ENCODE results near the gene KCNS3. TPM values are rescaled to one million over a fixed set of nuclear protein-coding genes. Genes with fewer than 3 reads are reported as not detected.

KCNS3 gene
- total RNA-seq, 2 experiments from 2014 or later, result 0.07 to 0.11 TPM

- no peak for DNase-seq
- intact Hi-C loops (cut with DNase I, micrococcal nuclease), result no loop called here
- H3K4me1 Mint-ChIP-seq, result peaks cover 15% of the 10 kb centered on the region
- H3K27ac Mint-ChIP-seq, result no peak overlapping the region
- H3K4me3 Mint-ChIP-seq, result no peak overlapping the region
- no peaks in the 10 kb centered on the region for H3K36me3 Mint-ChIP-seq (ENCODE audit: low read depth)
- peaks cover 61% of the 10 kb centered on the region for H3K27me3 Mint-ChIP-seq
- H3K9me3 Mint-ChIP-seq (ENCODE audit: low read depth), result peaks cover 2% of the 10 kb centered on the region
- ChIA-PET POLR2A (no interaction called here), CTCF (no interaction called here)
- ATAC-seq, result no peak
These were observed 1.4 kb downstream of the KCNS3 start for GRCh38 chr2:17879913-17880274.

GRCh38 chr2:17892770-17893534, 14.5 kb downstream of the KCNS3 start:
- ATAC-seq, result no peak
- intact Hi-C loops (cut with DNase I, micrococcal nuclease), result no loop called here
- Mint-ChIP-seq H3K4me1 (no peaks in the 10 kb centered on the region), H3K36me3 (ENCODE audit: low read depth) (no peaks in the 10 kb centered on the region), H3K27ac (no peak overlapping the region), H3K9me3 (ENCODE audit: low read depth) (peaks cover 4% of the 10 kb centered on the region), H3K4me3 (no peak overlapping the region), H3K27me3 (peaks cover 16% of the 10 kb centered on the region)
- POLR2A ChIA-PET, result no interaction called here
- no peak for DNase-seq
- CTCF ChIA-PET, result no interaction called here

GRCh38 chr2:17894005-17894404, 15.5 kb downstream of the KCNS3 start:
- peaks cover 18% of the 10 kb centered on the region for H3K27me3 Mint-ChIP-seq
- DNase-seq (no peak), ATAC-seq (no peak)
- CTCF ChIA-PET, result no interaction called here
- no peaks in the 10 kb centered on the region for H3K4me1 Mint-ChIP-seq
- H3K27ac Mint-ChIP-seq, result no peak overlapping the region
- intact Hi-C loops (cut with DNase I, micrococcal nuclease), result no loop called here
- no peaks in the 10 kb centered on the region for H3K36me3 Mint-ChIP-seq (ENCODE audit: low read depth)
- POLR2A ChIA-PET, result no interaction called here
- peaks cover 4% of the 10 kb centered on the region for H3K9me3 Mint-ChIP-seq (ENCODE audit: low read depth)
- H3K4me3 Mint-ChIP-seq, result no peak overlapping the region

GRCh38 chr2:17894556-17894955, 16.1 kb downstream of the KCNS3 start:
- intact Hi-C loops (cut with DNase I, micrococcal nuclease), result no loop called here
- POLR2A ChIA-PET, result no interaction called here
- ATAC-seq, result no peak
- DNase-seq, result no peak
- Mint-ChIP-seq H3K4me1 (no peaks in the 10 kb centered on the region), H3K36me3 (ENCODE audit: low read depth) (no peaks in the 10 kb centered on the region), H3K4me3 (no peak overlapping the region), H3K27ac (no peak overlapping the region), H3K9me3 (ENCODE audit: low read depth) (peaks cover 4% of the 10 kb centered on the region), H3K27me3 (peaks cover 18% of the 10 kb centered on the region)
- CTCF ChIA-PET, result no interaction called here

- Mint-ChIP-seq H3K4me3 (no peak overlapping the region), H3K27me3 (peaks cover 26% of the 10 kb centered on the region), H3K4me1 (no peaks in the 10 kb centered on the region), H3K9me3 (ENCODE audit: low read depth) (no peaks in the 10 kb centered on the region), H3K27ac (no peak overlapping the region), H3K36me3 (ENCODE audit: low read depth) (no peaks in the 10 kb centered on the region)
- intact Hi-C loops (cut with DNase I, micrococcal nuclease), result no loop called here
- DNase-seq (no peak), ATAC-seq (no peak)
- CTCF ChIA-PET, result interaction anchor here (0.9 kb wide), 1 partner anchor 45 kb away, joined by 3 read pairs; no protein-coding TSS in a partner anchor
- POLR2A ChIA-PET, result no interaction called here
These were observed 21.4 kb downstream of the KCNS3 start for GRCh38 chr2:17899871-17900270.

- Mint-ChIP-seq H3K4me1 (no peaks in the 10 kb centered on the region), H3K4me3 (no peak overlapping the region), H3K27me3 (peaks cover 22% of the 10 kb centered on the region), H3K9me3 (ENCODE audit: low read depth) (no peaks in the 10 kb centered on the region), H3K36me3 (ENCODE audit: low read depth) (no peaks in the 10 kb centered on the region), H3K27ac (no peak overlapping the region)
- intact Hi-C loops (cut with DNase I, micrococcal nuclease), result no loop called here
- ChIA-PET CTCF (no interaction called here), POLR2A (no interaction called here)
- ATAC-seq (no peak), DNase-seq (no peak)
These were observed 22.8 kb downstream of the KCNS3 start for GRCh38 chr2:17901246-17901645.

GRCh38 chr2:17910980-17911379, 32.5 kb downstream of the KCNS3 start:
- ATAC-seq (no peak), DNase-seq (no peak)
- Mint-ChIP-seq H3K36me3 (ENCODE audit: low read depth) (no peaks in the 10 kb centered on the region), H3K27ac (no peak overlapping the region), H3K4me1 (no peaks in the 10 kb centered on the region), H3K9me3 (ENCODE audit: low read depth) (no peaks in the 10 kb centered on the region), H3K27me3 (peaks cover 12% of the 10 kb centered on the region), H3K4me3 (no peak overlapping the region)
- intact Hi-C loops (cut with DNase I, micrococcal nuclease), result no loop called here
- CTCF ChIA-PET, result no interaction called here
- POLR2A ChIA-PET, result no interaction called here

- Mint-ChIP-seq H3K36me3 (ENCODE audit: low read depth) (no peaks in the 10 kb centered on the region), H3K4me3 (no peak overlapping the region), H3K27me3 (peaks cover 12% of the 10 kb centered on the region), H3K9me3 (ENCODE audit: low read depth) (no peaks in the 10 kb centered on the region), H3K4me1 (no peaks in the 10 kb centered on the region), H3K27ac (no peak overlapping the region)
- DNase-seq (no peak), ATAC-seq (no peak)
- intact Hi-C loops (cut with DNase I, micrococcal nuclease), result no loop called here
- POLR2A ChIA-PET, result no interaction called here
- CTCF ChIA-PET, result no interaction called here
These were observed 33.2 kb downstream of the KCNS3 start for GRCh38 chr2:17911491-17912260.

GRCh38 chr2:17912266-17912691, 33.8 kb downstream of the KCNS3 start:
- ChIA-PET CTCF (no interaction called here), POLR2A (no interaction called here)
- H3K4me3 Mint-ChIP-seq, result no peak overlapping the region
- no peak for ATAC-seq
- peaks cover 12% of the 10 kb centered on the region for H3K27me3 Mint-ChIP-seq
- H3K36me3 Mint-ChIP-seq (ENCODE audit: low read depth), result no peaks in the 10 kb centered on the region
- intact Hi-C loops (cut with DNase I, micrococcal nuclease), result no loop called here
- DNase-seq, result no peak
- no peaks in the 10 kb centered on the region for H3K9me3 Mint-ChIP-seq (ENCODE audit: low read depth)
- no peak overlapping the region for H3K27ac Mint-ChIP-seq
- H3K4me1 Mint-ChIP-seq, result no peaks in the 10 kb centered on the region

GRCh38 chr2:17915099-17915498, 36.6 kb downstream of the KCNS3 start:
- intact Hi-C loops (cut with DNase I, micrococcal nuclease), result no loop called here
- ChIA-PET CTCF (no interaction called here), POLR2A (no interaction called here)
- Mint-ChIP-seq H3K27me3 (peaks cover 10% of the 10 kb centered on the region), H3K4me3 (no peak overlapping the region), H3K27ac (no peak overlapping the region), H3K4me1 (no peaks in the 10 kb centered on the region), H3K36me3 (ENCODE audit: low read depth) (no peaks in the 10 kb centered on the region), H3K9me3 (ENCODE audit: low read depth) (no peaks in the 10 kb centered on the region)
- no peak for ATAC-seq
- DNase-seq, result no peak

- Mint-ChIP-seq H3K4me1 (no peaks in the 10 kb centered on the region), H3K27me3 (peaks cover 8% of the 10 kb centered on the region), H3K9me3 (ENCODE audit: low read depth) (no peaks in the 10 kb centered on the region), H3K27ac (no peak overlapping the region), H3K36me3 (ENCODE audit: low read depth) (no peaks in the 10 kb centered on the region), H3K4me3 (no peak overlapping the region)
- no peak for DNase-seq
- intact Hi-C loops (cut with DNase I, micrococcal nuclease), result no loop called here
- ChIA-PET POLR2A (no interaction called here), CTCF (interaction anchor here (0.6 kb wide), 1 partner anchor 28 kb away, joined by 4 read pairs; no protein-coding TSS in a partner anchor)
- ATAC-seq, result no peak
These were observed 37.5 kb downstream of the KCNS3 start for GRCh38 chr2:17915811-17916518.

GRCh38 chr2:17916584-17916983, 38.1 kb downstream of the KCNS3 start:
- intact Hi-C loops (cut with DNase I, micrococcal nuclease), result no loop called here
- POLR2A ChIA-PET, result no interaction called here
- CTCF ChIA-PET, result interaction anchor here (0.6 kb wide), 1 partner anchor 27 kb away, joined by 4 read pairs; no protein-coding TSS in a partner anchor
- DNase-seq, result no peak
- Mint-ChIP-seq H3K27ac (no peak overlapping the region), H3K4me3 (no peak overlapping the region), H3K27me3 (peaks cover 7% of the 10 kb centered on the region), H3K9me3 (ENCODE audit: low read depth) (no peaks in the 10 kb centered on the region), H3K36me3 (ENCODE audit: low read depth) (no peaks in the 10 kb centered on the region), H3K4me1 (no peaks in the 10 kb centered on the region)
- no peak for ATAC-seq

Measured in activated CD4-positive, alpha-beta T cell treated with anti-CD3 and anti-CD28 coated beads for 36 hours (primary cell).